ENCODE results near the gene KDELR1. TPM values are rescaled to one million over a fixed set of nuclear protein-coding genes. Genes with fewer than 3 reads are reported as not detected.

KDELR1 gene
- total and polyA plus RNA-seq, 9 of the 15 experiments (the other 6 are each of a cell fraction or from before 2014, with no cell fraction given), result 6.1 to 165 (median 58.5) TPM

GRCh38 chr19:48370955-48371354 is 20.4 kb downstream of the KDELR1 start:
- Histone ChIP-seq H3K79me2 (ENCODE audit: control insufficient read depth, insufficient read depth, low read length) (no peaks in the 10 kb centered on the region), H4K20me1 (replicated peaks; ENCODE audit: control insufficient read depth, insufficient read depth, low read length) (no peaks in the 10 kb centered on the region), H3K9me1 (ENCODE audit: control insufficient read depth, insufficient read depth, low read length) (no peaks in the 10 kb centered on the region), H3K4me3 (no peak overlapping the region), H3K4me2 (ENCODE audit: insufficient read depth, low read length) (no peak overlapping the region), H3K27ac (ENCODE audit: extremely low read depth, low read depth, low read length) (no peak overlapping the region), H3K9me3 (replicated peaks; ENCODE audit: control insufficient read depth, insufficient read depth, low read depth, low read length) (no peaks in the 10 kb centered on the region), H3K9ac (ENCODE audit: insufficient read depth in 1 of 2, low read depth in 2 of 2, low read length in 2 of 2) (peak overlapping the region in 1 of 2 experiments; percentile 20; a peak in 1 of 4 replicates), H3K4me1 (replicated peaks in 1 of 2; ENCODE audit: control insufficient read depth in 2 of 2, insufficient read depth in 2 of 2, low read length in 2 of 2) (peaks cover 0 to 18% of the 10 kb centered on the region in 2 experiments; a peak in 2 of 5 replicates), H2AFZ (ENCODE audit: low read depth, low read length) (no peak overlapping the region), H3K36me3 (ENCODE audit: control insufficient read depth, insufficient read depth, low read length) (no peaks in the 10 kb centered on the region), H3K27me3 (ENCODE audit: control insufficient read depth in 2 of 2, insufficient read depth in 2 of 2, low read length in 2 of 2) (no peaks in the 10 kb centered on the region)
- in situ Hi-C loops (cut with MboI) (no loop called here), intact Hi-C loops (cut with micrococcal nuclease) (no loop called here)
- no TSS peak for BruUV-seq (replicated peaks)
- DNase-seq (ENCODE audit: extremely low read depth in 1 of 4, low spot score in 3 of 4) (no peak), ATAC-seq (no peak), FAIRE-seq (no peak)
- 74% methylated on average over 4 of the region's 4 CpGs for whole genome bisulfite sequencing (ENCODE audit: insufficient coverage, low coverage, missing lambda C conversion rate)
- TF ChIP-seq, protein P1, sequence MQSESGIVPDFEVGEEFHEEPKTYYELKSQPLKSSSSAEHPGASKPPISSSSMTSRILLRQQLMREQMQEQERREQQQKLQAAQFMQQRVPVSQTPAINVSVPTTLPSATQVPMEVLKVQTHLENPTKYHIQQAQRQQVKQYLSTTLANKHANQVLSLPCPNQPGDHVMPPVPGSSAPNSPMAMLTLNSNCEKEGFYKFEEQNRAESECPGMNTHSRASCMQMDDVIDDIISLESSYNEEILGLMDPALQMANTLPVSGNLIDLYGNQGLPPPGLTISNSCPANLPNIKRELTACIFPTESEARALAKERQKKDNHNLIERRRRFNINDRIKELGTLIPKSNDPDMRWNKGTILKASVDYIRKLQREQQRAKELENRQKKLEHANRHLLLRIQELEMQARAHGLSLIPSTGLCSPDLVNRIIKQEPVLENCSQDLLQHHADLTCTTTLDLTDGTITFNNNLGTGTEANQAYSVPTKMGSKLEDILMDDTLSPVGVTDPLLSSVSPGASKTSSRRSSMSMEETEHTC (IDR thresholded peaks at IDR 0.05), result no peak
- TF ChIP-seq CEBPB (tag; IDR thresholded peaks at IDR 0.05) (no peak), RUNX1 (IDR thresholded peaks at IDR 0.05; ENCODE audit: low read depth) (no peak), GTF2E2 (tag; IDR thresholded peaks at IDR 0.05) (no peak), ZKSCAN1 (IDR thresholded peaks at IDR 0.05; ENCODE audit: low read depth, low read length) (no peak)
- ChIA-PET POLR2A (no interaction called here), CTCF (ENCODE audit: low intra/inter-chr PET ratio) (no interaction called here)

- intact Hi-C loops (cut with micrococcal nuclease) (no loop called here), in situ Hi-C loops (cut with MboI) (no loop called here)
- ATAC-seq (no peak), DNase-seq (ENCODE audit: extremely low read depth in 1 of 4, low spot score in 3 of 4) (no peak), FAIRE-seq (no peak)
- WGBS (ENCODE audit: insufficient coverage, low coverage, missing lambda C conversion rate), result 53% methylated on average over 4 of the region's 14 CpGs
- Histone ChIP-seq H3K4me1 (replicated peaks in 1 of 2; ENCODE audit: control insufficient read depth in 2 of 2, insufficient read depth in 2 of 2, low read length in 2 of 2) (peaks cover 8 to 30% of the 10 kb centered on the region in 2 experiments), H3K9me3 (replicated peaks; ENCODE audit: control insufficient read depth, insufficient read depth, low read depth, low read length) (no peaks in the 10 kb centered on the region), H3K79me2 (ENCODE audit: control insufficient read depth, insufficient read depth, low read length) (no peaks in the 10 kb centered on the region), H3K27ac (ENCODE audit: extremely low read depth, low read depth, low read length) (no peak overlapping the region), H3K4me2 (ENCODE audit: insufficient read depth, low read length) (no peak overlapping the region), H4K20me1 (replicated peaks; ENCODE audit: control insufficient read depth, insufficient read depth, low read length) (no peaks in the 10 kb centered on the region), H3K9ac (ENCODE audit: insufficient read depth in 1 of 2, low read depth in 2 of 2, low read length in 2 of 2) (peak overlapping the region in 1 of 2 experiments; percentile 57; a peak in 2 of 4 replicates), H3K4me3 (no peak overlapping the region), H3K36me3 (ENCODE audit: control insufficient read depth, insufficient read depth, low read length) (no peaks in the 10 kb centered on the region), H2AFZ (ENCODE audit: low read depth, low read length) (no peak overlapping the region), H3K9me1 (ENCODE audit: control insufficient read depth, insufficient read depth, low read length) (no peaks in the 10 kb centered on the region), H3K27me3 (ENCODE audit: control insufficient read depth in 2 of 2, insufficient read depth in 2 of 2, low read length in 2 of 2) (no peaks in the 10 kb centered on the region)
- no TSS peak for BruUV-seq (replicated peaks)
- ChIA-PET CTCF (ENCODE audit: low intra/inter-chr PET ratio) (no interaction called here), POLR2A (interaction anchor here (0.6 kb wide), 1 partner anchor 22 kb away, joined by 3 read pairs; no protein-coding TSS in a partner anchor)
- TF ChIP-seq RAD51 (IDR thresholded peaks at IDR 0.05; ENCODE audit: borderline replicate concordance, low read depth) (no peak), EZH2 (IDR thresholded peaks at IDR 0.05; ENCODE audit: borderline replicate concordance, low read depth, low read length) (no peak), ZFP1 (CRISPR knock-in tag; IDR thresholded peaks at IDR 0.05) (no peak), HDAC2 (IDR thresholded peaks at IDR 0.05) (no peak), NKRF (IDR thresholded peaks at IDR 0.05; ENCODE audit: borderline replicate concordance) (no peak), ZFP36 (IDR thresholded peaks at IDR 0.05; ENCODE audit: low read depth, low read length, partially characterized antibody) (no peak), ZNF197 (CRISPR knock-in tag; IDR thresholded peaks at IDR 0.05; ENCODE audit: low read depth) (no peak), PTTG1 (tag; IDR thresholded peaks at IDR 0.05; ENCODE audit: low read depth) (no peak), ZKSCAN8 (CRISPR knock-in tag; IDR thresholded peaks at IDR 0.05) (no peak)
Measured at GRCh38 chr19:48368936-48369335, 22.4 kb downstream of the KDELR1 start.

Measured in K562 (cell line).